HEK293T (cell line): ENCODE results near the gene WDR73.
A peak's percentile ranks its signal among the peaks of the same experiment; 100 is the strongest.

Experiments used
- CTCF ChIA-PET: fragments of 350-600 bp; formaldehyde crosslinking; extraction: SDS; loops from one replicate; lab custom pipeline; 2021; ENCODE audit warnings: antibody characterized with exemption, inconsistent platforms; lab: Yijun Ruan, JAX
- POLR2A ChIA-PET: fragments of 350-600 bp; formaldehyde crosslinking; extraction: SDS; loops from one replicate; lab custom pipeline; 2020; ENCODE audit warnings: antibody characterized with exemption, inconsistent platforms; lab: Yijun Ruan, JAX
- DNase-seq: peaks from one replicate; pipeline ENCODE4 v3.0.0; 2012; ENCODE audit warnings: mixed read lengths; ENCODE audit errors: extremely low spot score
- ARNT ChIP-seq: fragments of 450-650 bp; IDR thresholded peaks from 2 replicates; pipeline ENCODE4 v1.6.1; 2017; ENCODE audit warnings: mild to moderate bottlenecking
- BHLHE40 ChIP-seq: fragments of 450-650 bp; IDR thresholded peaks from 2 replicates; pipeline ENCODE4 v1.6.1; 2016; ENCODE audit warnings: mild to moderate bottlenecking, moderate library complexity, borderline replicate concordance
- CTBP1 ChIP-seq: fragments of 450-650 bp; IDR thresholded peaks from 2 replicates; pipeline ENCODE4 v1.6.1; 2016; ENCODE audit warnings: borderline replicate concordance
- ELF4 ChIP-seq: fragments of 450-650 bp; IDR thresholded peaks from 2 replicates; pipeline ENCODE4 v1.6.1; 2017; ENCODE audit warnings: antibody characterized with exemption
- FOXA1 ChIP-seq: fragments of 450-650 bp; IDR thresholded peaks from 2 replicates; pipeline ENCODE4 v1.6.1; 2016; ENCODE audit warnings: mild to moderate bottlenecking
- FOXK2 ChIP-seq: fragments of 450-650 bp; IDR thresholded peaks from 2 replicates; pipeline ENCODE4 v1.6.1; 2016; ENCODE audit warnings: mild to moderate bottlenecking
- FOXM1 ChIP-seq: fragments of 450-650 bp; IDR thresholded peaks from 2 replicates; pipeline ENCODE4 v1.6.1; 2017; ENCODE audit warnings: mild to moderate bottlenecking, borderline replicate concordance
- HDGF ChIP-seq: fragments of 450-650 bp; IDR thresholded peaks from 2 replicates; pipeline ENCODE4 v1.6.1; 2017; ENCODE audit warnings: antibody characterized with exemption, borderline replicate concordance
- L3MBTL2 ChIP-seq: fragments of 450-650 bp; conservative IDR thresholded peaks from 2 replicates; pipeline ENCODE4 v1.6.1; 2016; ENCODE audit warnings: mild to moderate bottlenecking
- LEF1 ChIP-seq: fragments of 450-650 bp; IDR thresholded peaks from 2 replicates; pipeline ENCODE4 v1.6.1; 2017; ENCODE audit warnings: mild to moderate bottlenecking, borderline replicate concordance
- NFRKB ChIP-seq: fragments of 450-650 bp; IDR thresholded peaks from 2 replicates; pipeline ENCODE4 v1.6.1; 2016; ENCODE audit warnings: mild to moderate bottlenecking, moderate library complexity
- PKNOX1 ChIP-seq: fragments of 450-650 bp; IDR thresholded peaks from 2 replicates; pipeline ENCODE4 v1.6.1; 2016
- SP1 ChIP-seq: fragments of 450-650 bp; IDR thresholded peaks from 2 replicates; pipeline ENCODE4 v1.6.1; 2017
- SUZ12 ChIP-seq: fragments of 450-650 bp; IDR thresholded peaks from 2 replicates; pipeline ENCODE4 v1.6.1; 2016; ENCODE audit warnings: mild to moderate bottlenecking
- TARDBP ChIP-seq: fragments of 450-650 bp; IDR thresholded peaks from 2 replicates; pipeline ENCODE4 v1.6.1; 2016
- ZNF384 ChIP-seq: fragments of 450-650 bp; IDR thresholded peaks from 2 replicates; pipeline ENCODE4 v1.6.1; 2016

WDR73 gene

DNA sequence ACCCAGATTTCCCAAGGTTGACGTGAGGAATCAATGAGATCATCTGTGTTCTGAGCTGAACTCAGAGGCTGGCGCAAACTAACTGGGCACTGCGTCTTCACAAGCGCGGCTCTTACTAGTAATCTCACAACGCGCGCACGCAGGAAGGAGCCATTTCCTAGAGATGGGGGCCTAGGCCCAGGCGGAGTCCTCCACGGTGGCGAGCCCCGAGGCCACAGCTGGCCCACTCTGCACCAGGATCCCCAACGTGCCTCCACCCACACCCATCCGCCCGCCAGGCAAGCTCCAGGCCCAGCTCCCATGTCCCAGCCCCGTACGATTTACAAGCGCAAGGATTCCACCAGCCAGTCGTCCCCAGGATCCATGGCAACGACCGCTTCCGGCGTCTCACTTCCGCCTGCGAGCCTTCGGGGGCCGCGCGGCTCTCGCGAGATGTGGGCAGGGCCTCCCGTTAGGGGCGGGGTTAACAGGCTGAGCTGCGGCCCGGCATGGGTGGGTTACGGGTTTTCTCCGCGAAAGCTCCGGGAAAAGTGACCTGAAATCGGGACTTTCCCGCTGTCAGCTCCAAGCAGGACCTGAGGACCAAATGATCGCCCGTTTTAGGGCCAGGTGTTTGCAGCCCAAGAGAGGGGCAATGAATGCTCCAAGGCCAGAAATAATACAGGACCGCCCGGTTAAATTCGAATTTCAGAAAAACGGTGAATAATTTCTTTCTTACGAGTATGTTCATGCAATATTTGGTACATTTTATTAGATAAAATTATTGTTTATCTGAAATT is at the start of gene WDR73:
Gene WDR73 (minus strand): TSS at position 374 of the 779 bp plus-strand sequence. CDS start 9 bp downstream, at position 365.
- ChIA-PET CTCF (interaction anchor here (0.6 to 1.0 kb wide), 3 partner anchors 19 to 66 kb away, joined by 3 to 5 read pairs (median 3); no protein-coding TSS in a partner anchor), POLR2A (interaction anchor here (0.6 to 5.3 kb wide), 15 partner anchors 9 to 224 kb away, joined by 3 to 45 read pairs (median 5); partner anchors contain the start of gene SEC11A)
- TF ChIP-seq TARDBP (no peak), L3MBTL2 (peak; percentile 41; the same call in 1 of the 2 replicates), PKNOX1 (peak; percentile 45; the same call in 1 of the 2 replicates), ELF4 (peak; percentile 80), HDGF (0 out of 2 replicates have a peak, but pooled peaks have one; percentile 25)
- peak; percentile 97 for DNase-seq

DNA sequence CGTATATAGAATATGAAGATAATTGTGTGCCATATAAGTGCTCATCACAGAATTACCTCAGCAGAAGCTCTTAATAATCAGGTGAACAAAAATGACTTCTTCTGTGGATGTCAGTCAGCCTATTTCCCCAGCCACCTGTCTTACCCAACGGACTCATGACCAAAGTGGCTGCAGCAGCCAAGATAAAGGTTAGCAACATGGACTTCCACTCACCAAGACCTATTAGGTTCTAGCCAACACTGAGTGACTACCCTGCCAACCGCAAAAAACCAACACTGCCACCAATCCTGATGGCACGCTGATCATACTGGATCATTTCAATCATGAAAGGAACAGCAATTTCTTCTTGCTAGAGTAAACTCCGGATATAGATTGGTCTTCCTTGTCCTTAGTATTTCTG is 49.7 kb upstream of the WDR73 start:
- CTCF ChIA-PET, result no interaction called here
- no peak for TF ChIP-seq ELF4
- TF ChIP-seq SP1, result no peak
- TF ChIP-seq TARDBP, result no peak
- TF ChIP-seq PKNOX1, result no peak
- POLR2A ChIA-PET, result interaction anchor here (2.2 kb wide), 1 partner anchor 12 kb away, joined by 13 read pairs; the partner anchor contains the start of gene SEC11A
- DNase-seq, result no peak

- TF ChIP-seq FOXM1 (no peak), CTBP1 (no peak), HDGF (no peak), FOXA1 (no peak)
- no peak for DNase-seq
- CTCF ChIA-PET, result interaction anchor here (0.6 kb wide), 2 partner anchors 17 to 22 kb away, joined by 4 to 5 read pairs; no protein-coding TSS in a partner anchor
- POLR2A ChIA-PET, result interaction anchor here (0.8 to 1.3 kb wide), 2 partner anchors 11 to 13 kb away, joined by 3 to 7 read pairs; partner anchors contain the start of gene SEC11A
These were observed 48.9 kb upstream of the WDR73 start for GRCh38 chr15:84702961-84703482.

- POLR2A ChIA-PET, result interaction anchor here (1.5 kb wide), 1 partner anchor 17 kb away, joined by 6 read pairs; the partner anchor contains the start of gene SEC11A
- TF ChIP-seq SUZ12 (no peak), ZNF384 (no peak), BHLHE40 (no peak), NFRKB (no peak), FOXA1 (no peak), SP1 (no peak), FOXM1 (no peak), TARDBP (no peak), ARNT (no peak), L3MBTL2 (no peak)
- CTCF ChIA-PET, result no interaction called here
- no peak for DNase-seq
These were observed 45.6 kb upstream of the WDR73 start for GRCh38 chr15:84699538-84700191.

DNA sequence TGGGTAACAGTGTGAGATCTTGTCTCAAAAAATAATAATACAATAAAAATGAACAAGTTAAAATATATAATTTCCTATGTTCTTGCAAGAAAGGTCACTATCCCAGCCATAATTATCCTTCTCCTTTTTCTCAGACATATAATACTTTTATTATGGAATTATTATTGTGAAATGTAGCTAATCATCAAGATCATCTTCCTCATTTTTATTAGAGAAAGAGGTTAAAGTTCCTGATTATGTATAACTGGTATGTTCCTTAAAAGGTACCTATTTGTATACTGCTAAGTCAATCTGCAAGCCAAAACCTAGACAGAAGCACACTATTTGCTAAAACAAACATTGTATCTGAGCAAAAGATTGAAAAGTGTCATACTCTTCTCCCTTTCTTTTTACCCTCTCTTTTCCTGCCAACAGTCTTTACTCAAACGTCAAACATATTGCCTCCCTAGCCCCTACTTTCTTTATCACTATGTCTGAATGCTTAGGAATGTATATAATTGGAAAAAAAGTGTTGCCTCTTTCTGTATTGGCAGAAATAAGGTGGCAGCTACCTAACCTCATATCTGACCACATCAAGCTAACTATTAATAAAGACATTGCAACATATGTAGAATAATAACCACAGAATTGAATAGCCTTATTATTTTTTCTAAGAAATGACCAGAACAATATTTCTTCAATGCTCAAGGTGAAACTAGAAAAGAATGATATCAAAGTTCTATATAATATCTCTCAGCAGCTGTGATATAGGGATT is 43.3 kb upstream of the WDR73 start:
- ChIA-PET CTCF (interaction anchor here (0.6 kb wide), 2 partner anchors 28 to 183 kb away, joined by 3 read pairs; no protein-coding TSS in a partner anchor), POLR2A (no interaction called here)
- no peak for TF ChIP-seq NFRKB
- no peak for TF ChIP-seq L3MBTL2
- TF ChIP-seq PKNOX1, result no peak
- no peak for TF ChIP-seq ZNF384
- TF ChIP-seq LEF1, result no peak
- TF ChIP-seq ELF4, result no peak
- TF ChIP-seq HDGF, result no peak
- no peak for TF ChIP-seq SUZ12
- TF ChIP-seq CTBP1, result no peak
- no peak for TF ChIP-seq FOXM1
- TF ChIP-seq TARDBP, result no peak
- no peak for TF ChIP-seq BHLHE40
- TF ChIP-seq FOXK2, result no peak
- no peak for TF ChIP-seq FOXA1
- no peak for TF ChIP-seq SP1
- TF ChIP-seq ARNT, result no peak
- no peak for DNase-seq
